PC-3 (cell line): ENCODE data around the gene STRADA. TPM values are rescaled to one million over a fixed set of nuclear protein-coding genes. Genes with fewer than 3 reads are reported as not detected.

Experiments
- ATAC-seq: fragments of 200-7000 bp; cut with Tn5 transposase; 2 replicates; pipeline ENCODE4 v1.9.1; 2020; ENCODE audit warnings: mild to moderate bottlenecking, moderate library complexity
- BruUV-seq: library from RNA; stranded (reverse); fragments of 400-500 nt; replicated peaks from 2 replicates; lab custom pipeline; 2021; lab: Mats Ljungman, UMichigan
- CTCF ChIA-PET: fragments of 300-600 bp; sonication (Branson Sonifier 250); formaldehyde crosslinking; loops from one replicate; lab custom pipeline; 2022; ENCODE audit warnings: antibody characterized with exemption; lab: Charles Lee
- POLR2A ChIA-PET: fragments of 300-600 bp; sonication (Branson Sonifier 250); formaldehyde crosslinking; loops from one replicate; lab custom pipeline; 2022; ENCODE audit warnings: antibody characterized with exemption; ENCODE audit not compliant: unreplicated experiment; lab: Charles Lee
- DNase-seq: peaks from one replicate; pipeline ENCODE4 v3.0.0-alpha.2; 2015
- H2AFZ ChIP-seq: fragments of 300-600 bp; sonication (generic); 2 replicates; pipeline ENCODE4 v1.6.0; 2016; ENCODE audit warnings: antibody characterized with exemption, low read length
- H3F3A ChIP-seq: fragments of 300-600 bp; sonication (generic); one replicate; pipeline ENCODE4 v1.6.0; 2017; ENCODE audit warnings: antibody characterized with exemption, low read length, control low read depth, mild to moderate bottlenecking; ENCODE audit not compliant: unreplicated experiment
- H3K27ac ChIP-seq: fragments of 300-600 bp; sonication (generic); 2 replicates; pipeline ENCODE4 v1.5.1; 2016; ENCODE audit warnings: mild to moderate bottlenecking, low read length
- H3K27me3 ChIP-seq: fragments of 300-600 bp; sonication (generic); 2 replicates; pipeline ENCODE4 v1.6.1; 2016; ENCODE audit warnings: low read length, mixed read lengths
- H3K36me3 ChIP-seq: fragments of 300-600 bp; sonication (generic); 2 replicates; pipeline ENCODE4 v1.6.1; 2016; ENCODE audit warnings: low read depth, mixed run types, low read length, mixed read lengths
- H3K4me1 ChIP-seq: fragments of 300-600 bp; sonication (generic); 2 replicates; pipeline ENCODE4 v1.5.1; 2016; ENCODE audit warnings: low read length; ENCODE audit not compliant: insufficient read depth
- H3K4me2 ChIP-seq: fragments of 300-600 bp; sonication (generic); 2 replicates; pipeline ENCODE4 v1.6.0; 2016; ENCODE audit warnings: low read length
- H3K4me3 ChIP-seq: fragments of 300-600 bp; sonication (generic); 2 replicates; pipeline ENCODE4 v1.5.1; 2016; ENCODE audit warnings: mild to moderate bottlenecking, low read length, mixed read lengths
- H3K79me2 ChIP-seq: fragments of 300-600 bp; sonication (generic); 2 replicates; pipeline ENCODE4 v1.6.1; 2017; ENCODE audit warnings: low read length, mixed read lengths
- H3K9ac ChIP-seq: fragments of 300-600 bp; sonication (generic); 2 replicates; pipeline ENCODE4 v1.6.0; 2016; ENCODE audit warnings: mild to moderate bottlenecking, low read length
- H3K9me2 ChIP-seq: fragments of 300-600 bp; sonication (generic); replicated peaks from 2 replicates; pipeline ENCODE4 v1.6.1; 2016; ENCODE audit warnings: mixed run types, low read length, mixed read lengths
- H3K9me3 ChIP-seq: fragments of 300-600 bp; sonication (generic); 2 replicates; pipeline ENCODE4 v1.6.1; 2016; ENCODE audit warnings: low read length, mixed read lengths
- H4K20me1 ChIP-seq: fragments of 300-600 bp; sonication (generic); 2 replicates; pipeline ENCODE4 v1.6.1; 2016; ENCODE audit warnings: low read length, mixed read lengths
- CTCF ChIP-seq: fragments of 300-600 bp; sonication (generic); conservative IDR thresholded peaks from 2 replicates; pipeline ENCODE4 v1.5.1; 2017; ENCODE audit warnings: antibody characterized with exemption, low read depth, mild to moderate bottlenecking, low read length
- EZH2 ChIP-seq: fragments of 300-600 bp; sonication (generic); IDR thresholded peaks from one replicate; pipeline ENCODE4 v1.6.1; 2017; ENCODE audit warnings: antibody characterized with exemption, mild to moderate bottlenecking, low read length; ENCODE audit not compliant: unreplicated experiment
- EZH2phosphoT487 ChIP-seq: fragments of 300-600 bp; sonication (generic); IDR thresholded peaks from 2 replicates; pipeline ENCODE4 v1.6.1; 2018; ENCODE audit warnings: mild to moderate bottlenecking, antibody characterized with exemption, low read length, borderline replicate concordance
- intact Hi-C: fragments of 100-400 bp; cut with micrococcal nuclease; formaldehyde crosslinking; loops from 2 replicates; pipeline ENCODE4 v1.9.0; 2023
- total RNA-seq: library from RNA; depleted of rRNA; stranded (reverse); fragments of >200 nt; gene quantifications from 2 replicates; pipeline ENCODE4 v1.2.3, GENCODE V29; 2014

The STRADA gene
- total RNA-seq, 1 experiment from 2014 or later: 17.9 TPM

GRCh38 chr17:63758428-63758827 lies 16.8 kb upstream of the STRADA start:
- Histone ChIP-seq H3K4me2 (no peak overlapping the region), H3K27me3 (no peaks in the 10 kb centered on the region), H3K4me3 (no peak overlapping the region), H4K20me1 (no peaks in the 10 kb centered on the region), H3K9me2 (no peaks in the 10 kb centered on the region), H2AFZ (no peak overlapping the region), H3K4me1 (no peaks in the 10 kb centered on the region), H3K27ac (no peak overlapping the region), H3K9ac (no peak overlapping the region), H3K9me3 (no peaks in the 10 kb centered on the region), H3K79me2 (no peaks in the 10 kb centered on the region), H3F3A (no peaks in the 10 kb centered on the region), H3K36me3 (peaks cover 73% of the 10 kb centered on the region)
- ATAC-seq: no peak
- intact Hi-C loops: no loop called here
- no TSS peak for BruUV-seq
- TF ChIP-seq EZH2phosphoT487 (no peak), CTCF (no peak), EZH2 (no peak)
- ChIA-PET CTCF (no interaction called here), POLR2A (no interaction called here)
- DNase-seq: no peak

- H3K4me1 ChIP-seq: no peaks in the 10 kb centered on the region
- no peak overlapping the region for H3K4me3 ChIP-seq
- no peaks in the 10 kb centered on the region for H3K27me3 ChIP-seq
- ChIA-PET CTCF (no interaction called here), POLR2A (no interaction called here)
- DNase-seq: no peak
- no peak overlapping the region for H2AFZ ChIP-seq
- ATAC-seq: no peak
- no TSS peak for BruUV-seq
- peaks cover 67% of the 10 kb centered on the region for H3K36me3 ChIP-seq
- H3K4me2 ChIP-seq: no peak overlapping the region
- H4K20me1 ChIP-seq: no peaks in the 10 kb centered on the region
- no peaks in the 10 kb centered on the region for H3K9me2 ChIP-seq
- intact Hi-C loops: no loop called here
- H3K79me2 ChIP-seq: no peaks in the 10 kb centered on the region
- TF ChIP-seq EZH2phosphoT487 (no peak), EZH2 (no peak), CTCF (no peak)
- no peaks in the 10 kb centered on the region for H3K9me3 ChIP-seq
- no peak overlapping the region for H3K27ac ChIP-seq
- H3K9ac ChIP-seq: no peak overlapping the region
- no peaks in the 10 kb centered on the region for H3F3A ChIP-seq
Measured at GRCh38 chr17:63754046-63754445, 12.4 kb upstream of the STRADA start.

GRCh38 chr17:63753215-63753614 lies 11.6 kb upstream of the STRADA start:
- POLR2A ChIA-PET: no interaction called here
- Histone ChIP-seq H3K9me3 (no peaks in the 10 kb centered on the region), H3K9ac (no peak overlapping the region), H2AFZ (no peak overlapping the region), H3K4me2 (no peak overlapping the region), H3K27ac (no peak overlapping the region), H3F3A (no peaks in the 10 kb centered on the region), H3K79me2 (no peaks in the 10 kb centered on the region), H3K36me3 (peaks cover 68% of the 10 kb centered on the region), H3K4me1 (no peaks in the 10 kb centered on the region), H4K20me1 (no peaks in the 10 kb centered on the region), H3K9me2 (no peaks in the 10 kb centered on the region), H3K27me3 (no peaks in the 10 kb centered on the region), H3K4me3 (no peak overlapping the region)
- ATAC-seq: no peak
- TF ChIP-seq EZH2phosphoT487 (no peak), CTCF (no peak), EZH2 (no peak)
- DNase-seq: no peak
- no TSS peak for BruUV-seq
- CTCF ChIA-PET: no interaction called here
- intact Hi-C loops: no loop called here
